NB4 (cell line): ENCODE results near the gene CTNND1.

Experiments
- DNase-seq: peaks from one replicate; pipeline ENCODE4 v3.0.0; 2010; ENCODE audit warnings: low read depth
- H3K4me3 ChIP-seq: one replicate; pipeline ENCODE4 v1.5.1; 2011; ENCODE audit warnings: mild to moderate bottlenecking, low read depth, low read length, moderate library complexity
- CTCF ChIP-seq: IDR thresholded peaks from one replicate; pipeline ENCODE4 v1.5.1; 2012; ENCODE audit warnings: low read depth, low read length
- MAX ChIP-seq: IDR thresholded peaks from 2 replicates; pipeline ENCODE4 v1.6.1; 2011; ENCODE audit warnings: low read depth, low read length
- MYC ChIP-seq: IDR thresholded peaks from 2 replicates; pipeline ENCODE4 v1.6.1; 2011; ENCODE audit warnings: low read depth, low read length
- POLR2A ChIP-seq: IDR thresholded peaks from 2 replicates; pipeline ENCODE4 v1.6.1; 2011; ENCODE audit warnings: mild to moderate bottlenecking; ENCODE audit not compliant: insufficient read length; ENCODE audit errors: extremely low read depth

The CTNND1 gene

GRCh38 chr11:57770793-57771192 is 9.2 kb downstream of the CTNND1 start:
- no peak for TF ChIP-seq POLR2A
- TF ChIP-seq MYC = no peak
- no peak for TF ChIP-seq MAX
- TF ChIP-seq CTCF = no peak
- DNase-seq = no peak
- no peak overlapping the region for H3K4me3 ChIP-seq

GRCh38 chr11:57771365-57771764 is 9.8 kb downstream of the CTNND1 start:
- TF ChIP-seq MAX = no peak
- no peak for TF ChIP-seq CTCF
- TF ChIP-seq MYC = no peak
- no peak for TF ChIP-seq POLR2A
- no peak overlapping the region for H3K4me3 ChIP-seq
- DNase-seq = no peak

GRCh38 chr11:57772562-57772961 is 11.0 kb downstream of the CTNND1 start:
- H3K4me3 ChIP-seq = no peak overlapping the region
- no peak for TF ChIP-seq CTCF
- TF ChIP-seq MYC = no peak
- no peak for TF ChIP-seq POLR2A
- TF ChIP-seq MAX = no peak
- no peak for DNase-seq

- no peak for TF ChIP-seq CTCF
- no peak overlapping the region for H3K4me3 ChIP-seq
- DNase-seq = no peak
These were observed 11.5 kb downstream of the CTNND1 start for GRCh38 chr11:57773026-57773598.

- no peak for TF ChIP-seq MYC
- TF ChIP-seq POLR2A = no peak
- no peak for TF ChIP-seq MAX
- TF ChIP-seq CTCF = no peak
- DNase-seq = no peak
- no peak overlapping the region for H3K4me3 ChIP-seq
These were observed 13.9 kb downstream of the CTNND1 start for GRCh38 chr11:57775491-57775890.

GRCh38 chr11:57776031-57776521 is 14.5 kb downstream of the CTNND1 start:
- TF ChIP-seq CTCF (no peak), MAX (no peak), MYC (no peak), POLR2A (no peak)

More at GRCh38 chr11:57776031-57776521, 14.5 kb downstream of the CTNND1 start:
- no peak overlapping the region for H3K4me3 ChIP-seq
- no peak for DNase-seq
